H9 (cell line): Measurements from ENCODE around the gene PDZK1. TPM values are rescaled to one million over a fixed set of nuclear protein-coding genes. Genes with fewer than 3 reads are reported as not detected.

ENCODE experiments used
- DNase-seq: peaks from one replicate; pipeline ENCODE4 v3.0.0-alpha.2; 2017
- H2AFZ ChIP-seq: one replicate; pipeline ENCODE4 v1.6.1; 2013; ENCODE audit warnings: mild to moderate bottlenecking, low read length, control low read depth, moderate library complexity
- H2AK5ac ChIP-seq: 2 replicates; pipeline ENCODE4 v1.6.1; 2013; ENCODE audit warnings: low read length, control low read depth, mixed read lengths; ENCODE audit not compliant: insufficient read length
- H2BK120ac ChIP-seq: one replicate; pipeline ENCODE4 v1.6.1; 2013; ENCODE audit warnings: low read depth, mild to moderate bottlenecking, low read length, control low read depth, inconsistent platforms; ENCODE audit not compliant: poor library complexity, severe bottlenecking
- H2BK12ac ChIP-seq: 2 replicates; pipeline ENCODE4 v1.6.1; 2013; ENCODE audit warnings: low read length, control low read depth, mixed read lengths, low read depth; ENCODE audit not compliant: insufficient read length
- H2BK15ac ChIP-seq: 2 replicates; pipeline ENCODE4 v1.6.1; 2013; ENCODE audit warnings: low read depth, low read length, control low read depth
- H2BK20ac ChIP-seq: one replicate; pipeline ENCODE4 v1.6.1; 2013; ENCODE audit warnings: low read depth, mild to moderate bottlenecking, low read length, control low read depth, inconsistent platforms; ENCODE audit not compliant: poor library complexity, severe bottlenecking
- H2BK5ac ChIP-seq: 2 replicates; pipeline ENCODE4 v1.6.1; 2013; ENCODE audit warnings: low read length, control low read depth, mixed read lengths; ENCODE audit not compliant: insufficient read length
- H3K14ac ChIP-seq: 2 replicates; pipeline ENCODE4 v1.6.1; 2013; ENCODE audit warnings: low read length, control low read depth; ENCODE audit not compliant: insufficient read depth
- H3K18ac ChIP-seq: 2 replicates; pipeline ENCODE4 v1.6.1; 2013; ENCODE audit warnings: low read depth, mild to moderate bottlenecking, mixed read lengths, low read length, control low read depth; ENCODE audit not compliant: insufficient read length
- H3K23ac ChIP-seq: 2 replicates; pipeline ENCODE4 v1.6.1; 2013; ENCODE audit warnings: low read length, control low read depth, mixed read lengths, low read depth; ENCODE audit not compliant: insufficient read length
- H3K23me2 ChIP-seq: 2 replicates; pipeline ENCODE4 v1.6.1; 2013; ENCODE audit warnings: low read depth, mild to moderate bottlenecking, mixed read lengths, low read length, control low read depth; ENCODE audit not compliant: insufficient read length, poor library complexity, severe bottlenecking
- H3K27ac ChIP-seq: 2 replicates; pipeline ENCODE4 v1.5.1; 2013; ENCODE audit warnings: low read length, control low read depth, mixed read lengths, low read depth; ENCODE audit not compliant: insufficient read length
- H3K27me3 ChIP-seq: 2 replicates; pipeline ENCODE4 v1.6.1; 2013; ENCODE audit warnings: low read length, control low read depth, inconsistent platforms; ENCODE audit not compliant: insufficient read depth
- H3K4ac ChIP-seq: 2 replicates; pipeline ENCODE4 v1.6.1; 2013; ENCODE audit warnings: low read depth, mild to moderate bottlenecking, control low read depth, inconsistent platforms, low read length, moderate library complexity
- H3K4me1 ChIP-seq: 2 replicates; pipeline ENCODE4 v1.6.1; 2013; ENCODE audit warnings: low read length, control low read depth, inconsistent platforms; ENCODE audit not compliant: insufficient read depth
- H3K4me2 ChIP-seq: 2 replicates; pipeline ENCODE4 v1.6.1; 2013; ENCODE audit warnings: low read length, control low read depth, mixed read lengths; ENCODE audit not compliant: insufficient read length, insufficient read depth
- H3K56ac ChIP-seq: 2 replicates; pipeline ENCODE4 v1.6.1; 2013; ENCODE audit warnings: low read depth, mild to moderate bottlenecking, mixed read lengths, low read length, control low read depth; ENCODE audit not compliant: insufficient read length
- H3K79me1 ChIP-seq: 2 replicates; pipeline ENCODE4 v1.6.1; 2013; ENCODE audit warnings: low read depth, mild to moderate bottlenecking, moderate library complexity, low read length, control low read depth, inconsistent platforms; ENCODE audit not compliant: insufficient read depth, poor library complexity, severe bottlenecking
- H3K79me2 ChIP-seq: 2 replicates; pipeline ENCODE4 v1.6.1; 2013; ENCODE audit warnings: low read length, control low read depth, inconsistent platforms; ENCODE audit not compliant: insufficient read depth
- H3K9ac ChIP-seq: 2 replicates; pipeline ENCODE4 v1.6.1; 2013; ENCODE audit warnings: low read length, control low read depth, mixed read lengths; ENCODE audit not compliant: insufficient read length; ENCODE audit errors: extremely low read depth
- H3K9me3 ChIP-seq: one replicate; pipeline ENCODE4 v1.6.1; 2013; ENCODE audit warnings: low read depth, low read length, inconsistent platforms; ENCODE audit not compliant: control insufficient read depth
- H3T11ph ChIP-seq: one replicate; pipeline ENCODE4 v1.6.1; 2013; ENCODE audit warnings: mild to moderate bottlenecking, low read length, control low read depth, inconsistent platforms
- H4K20me1 ChIP-seq: one replicate; pipeline ENCODE4 v1.6.1; 2013; ENCODE audit not compliant: control insufficient read depth, insufficient read length, insufficient read depth
- H4K5ac ChIP-seq: 2 replicates; pipeline ENCODE4 v1.6.1; 2013; ENCODE audit warnings: low read depth, mild to moderate bottlenecking, mixed read lengths, low read length, control low read depth; ENCODE audit not compliant: insufficient read length
- H4K8ac ChIP-seq: replicated peaks from 2 replicates; pipeline ENCODE4 v1.6.1; 2013; ENCODE audit warnings: low read length, control low read depth, mixed read lengths, low read depth; ENCODE audit not compliant: insufficient read length
- H4K91ac ChIP-seq: 2 replicates; pipeline ENCODE4 v1.6.1; 2013; ENCODE audit warnings: low read depth, mild to moderate bottlenecking, moderate library complexity, mixed read lengths, low read length, control low read depth; ENCODE audit not compliant: insufficient read length
- H3K27ac Mint-ChIP-seq, 3 experiments: 2 replicates in 2 of 3; 3 replicates in 1 of 3; pipeline ENCODE4 v1.8.0; 2020 to 2021; ENCODE audit warnings: mixed read lengths in 3 of 3, mild to moderate bottlenecking in 1 of 3, moderate library complexity in 1 of 3
- H3K27me3 Mint-ChIP-seq: 2 replicates; pipeline ENCODE4 v1.8.0; 2021; ENCODE audit warnings: low read depth, mild to moderate bottlenecking, moderate library complexity, mixed read lengths
- H3K36me3 Mint-ChIP-seq, 3 experiments: 2 replicates in 2 of 3; 3 replicates in 1 of 3; pipeline ENCODE4 v1.8.0; 2020 to 2021; ENCODE audit warnings: low read depth in 3 of 3, mixed read lengths in 3 of 3; ENCODE audit not compliant: insufficient read depth in 1 of 3
- H3K4me1 Mint-ChIP-seq, 2 experiments: 2 replicates each; pipeline ENCODE4 v1.8.0; 2020; ENCODE audit warnings: mixed read lengths in 2 of 2
- H3K4me3 Mint-ChIP-seq, 2 experiments: 2 replicates in 1 of 2; 3 replicates in 1 of 2; pipeline ENCODE4 v1.8.0; 2020 to 2021; ENCODE audit warnings: mild to moderate bottlenecking in 2 of 2, mixed read lengths in 2 of 2, moderate library complexity in 1 of 2
- H3K9me3 Mint-ChIP-seq, 2 experiments: 2 replicates in 1 of 2; 3 replicates in 1 of 2; pipeline ENCODE4 v1.8.0; 2020; ENCODE audit warnings: mild to moderate bottlenecking in 2 of 2, mixed read lengths in 2 of 2, moderate library complexity in 1 of 2
- CTCF ChIP-seq: fragments of 200-600 bp; sonication (generic); conservative IDR thresholded peaks from 3 replicates; pipeline ENCODE4 v1.8.0; 2021; ENCODE audit warnings: antibody characterized with exemption, mild to moderate bottlenecking
- WGBS: extraction: QIAGEN DNeasy Blood & Tissue Kit; methylation state at CpG from one replicate; pipeline ENCODE4 v1.1.7; 2013; ENCODE audit warnings: missing lambda C conversion rate, low lambda C conversion rate, mixed read lengths; ENCODE audit not compliant: insufficient read length; ENCODE audit errors: extremely low coverage; 5-methylcytosine and 5-hydroxymethylcytosine counted together
- total RNA-seq: library from RNA; stranded (reverse); gene quantifications from 2 replicates; pipeline ENCODE4 v1.2.1, GENCODE V29; 2021

The PDZK1 gene
- total RNA-seq, 1 experiment from 2014 or later, result not detected

GRCh38 chr1:145695821-145696629, 11.1 kb downstream of the PDZK1 start:
- no CpG with 5 or more reads among the region's 5 CpGs for WGBS
- Histone ChIP-seq H2AK5ac (no peak overlapping the region), H2AFZ (no peak overlapping the region), H3K79me1 (no peaks in the 10 kb centered on the region), H3K9me3 (no peaks in the 10 kb centered on the region), H3K23me2 (no peaks in the 10 kb centered on the region), H3K4me1 (no peaks in the 10 kb centered on the region), H3K27ac (no peak overlapping the region), H4K91ac (no peak overlapping the region), H2BK20ac (no peak overlapping the region), H4K20me1 (no peaks in the 10 kb centered on the region), H2BK12ac (no peak overlapping the region), H3K79me2 (no peaks in the 10 kb centered on the region), H3K23ac (no peak overlapping the region), H4K8ac (no peak overlapping the region), H4K5ac (no peak overlapping the region), H3K14ac (no peak overlapping the region), H3K18ac (no peak overlapping the region), H3K27me3 (no peaks in the 10 kb centered on the region), H3K56ac (no peak overlapping the region), H2BK5ac (no peak overlapping the region), H3K9ac (no peak overlapping the region), H3K4me2 (no peak overlapping the region), H2BK15ac (no peak overlapping the region), H2BK120ac (no peak overlapping the region), H3T11ph (no peak overlapping the region), H3K4ac (no peak overlapping the region)
- no peak overlapping the region for H3K4me3 Mint-ChIP-seq
- no peaks in the 10 kb centered on the region for H3K36me3 Mint-ChIP-seq
- H3K27me3 Mint-ChIP-seq, result peaks cover 9% of the 10 kb centered on the region
- H3K4me1 Mint-ChIP-seq, result no peaks in the 10 kb centered on the region; a peak in 1 of 4 replicates
- H3K27ac Mint-ChIP-seq, result 0 out of 7 replicates have a peak overlapping the region, but pooled peaks of 1 of the 3 experiments have one; percentile 6
- DNase-seq, result no peak
- no peak for TF ChIP-seq CTCF
- no peaks in the 10 kb centered on the region for H3K9me3 Mint-ChIP-seq
